ENCODE data around the gene FAM120C. TPM values are rescaled to one million over a fixed set of nuclear protein-coding genes. Genes with fewer than 3 reads are reported as not detected.

Gene FAM120C
- total and polyA plus RNA-seq, 2 experiments from 2014 or later = 9.3 to 9.8 TPM

- H3K4me1 Mint-ChIP-seq = peaks cover 17% of the 10 kb centered on the region
- peaks cover 24% of the 10 kb centered on the region for H3K36me3 Mint-ChIP-seq (ENCODE audit: low read depth)
- no peaks in the 10 kb centered on the region for H3F3A ChIP-seq (replicated peaks; ENCODE audit: low read depth)
- ATAC-seq = no peak
- H3K4me1 ChIP-seq (ENCODE audit: insufficient read depth) = no peaks in the 10 kb centered on the region; the same call in 1 of the 2 replicates
- H3K9me2 ChIP-seq (ENCODE audit: insufficient read depth) = no peaks in the 10 kb centered on the region
- H3K36me3 ChIP-seq (ENCODE audit: insufficient read depth) = peaks cover 5% of the 10 kb centered on the region; the same call in 1 of the 2 replicates
- H3K27ac ChIP-seq (ENCODE audit: low read depth) = 0 out of 2 replicates have a peak overlapping the region, but pooled peaks have one; percentile 99
- H3K27me3 ChIP-seq (ENCODE audit: insufficient read depth) = no peaks in the 10 kb centered on the region
- peak overlapping the region; percentile 91; the same call in 1 of the 2 replicates for H3K27ac Mint-ChIP-seq
- peaks cover 5% of the 10 kb centered on the region for H3K27me3 Mint-ChIP-seq (ENCODE audit: insufficient read depth, low read depth, poor library complexity)
- DNase-seq (ENCODE audit: low spot score) = no peak
- H3K4me2 ChIP-seq = peak overlapping the region; percentile 90
- no peaks in the 10 kb centered on the region for H4K20me1 ChIP-seq (replicated peaks; ENCODE audit: insufficient read depth)
- peak overlapping the region; percentile 97 for H3K4me3 Mint-ChIP-seq
- H3K9me3 Mint-ChIP-seq = no peaks in the 10 kb centered on the region
- TF ChIP-seq REST (IDR thresholded peaks at IDR 0.05; ENCODE audit: unreplicated experiment) = no peak
- no peak for TF ChIP-seq EZH2phosphoT487 (IDR thresholded peaks at IDR 0.05; ENCODE audit: unreplicated experiment)
- no peak for TF ChIP-seq POLR2AphosphoS5 (IDR thresholded peaks at IDR 0.05; ENCODE audit: low read depth)
- H3K79me2 ChIP-seq (replicated peaks; ENCODE audit: insufficient read depth) = no peaks in the 10 kb centered on the region
- no peak overlapping the region for H2AFZ ChIP-seq
- H3K4me3 ChIP-seq = peak overlapping the region; percentile 80
Observed at GRCh38 chrX:54043056-54043455, 140.0 kb downstream of the FAM120C start.

GRCh38 chrX:54042609-54043021 lies 140.4 kb downstream of the FAM120C start:
- H3K9me3 Mint-ChIP-seq = no peaks in the 10 kb centered on the region
- Histone ChIP-seq H3K4me1 (ENCODE audit: insufficient read depth) (no peaks in the 10 kb centered on the region; the same call in 1 of the 2 replicates), H3K79me2 (replicated peaks; ENCODE audit: insufficient read depth) (no peaks in the 10 kb centered on the region), H3K4me2 (peak overlapping the region; percentile 90), H3K9me2 (ENCODE audit: insufficient read depth) (no peaks in the 10 kb centered on the region), H3K4me3 (peak overlapping the region; percentile 80), H3F3A (replicated peaks; ENCODE audit: low read depth) (no peaks in the 10 kb centered on the region), H2AFZ (no peak overlapping the region), H4K20me1 (replicated peaks; ENCODE audit: insufficient read depth) (no peaks in the 10 kb centered on the region), H3K27ac (ENCODE audit: low read depth) (no peak overlapping the region), H3K27me3 (ENCODE audit: insufficient read depth) (no peaks in the 10 kb centered on the region), H3K36me3 (ENCODE audit: insufficient read depth) (peaks cover 5% of the 10 kb centered on the region; the same call in 1 of the 2 replicates)
- H3K27me3 Mint-ChIP-seq (ENCODE audit: insufficient read depth, low read depth, poor library complexity) = peaks cover 5% of the 10 kb centered on the region
- peaks cover 15% of the 10 kb centered on the region for H3K4me1 Mint-ChIP-seq
- peaks cover 24% of the 10 kb centered on the region for H3K36me3 Mint-ChIP-seq (ENCODE audit: low read depth)
- TF ChIP-seq CTCF (conservative IDR thresholded peaks at IDR 0.05; ENCODE audit: low read depth in 2 of 2) = 0 out of 4 replicates have a peak, but pooled peaks have one; percentile 8 to 13
- TF ChIP-seq EZH2phosphoT487 (IDR thresholded peaks at IDR 0.05; ENCODE audit: unreplicated experiment) = no peak
- no peak overlapping the region for H3K27ac Mint-ChIP-seq
- peak overlapping the region; percentile 97 for H3K4me3 Mint-ChIP-seq
- DNase-seq (ENCODE audit: low spot score) = peak; percentile 72
- ATAC-seq = peak; percentile 25
